ENCODE data around the gene MS4A15. TPM values are rescaled to one million over a fixed set of nuclear protein-coding genes. Genes with fewer than 3 reads are reported as not detected.
"Not testable (repeated sequence)": the region's sequence is repeated elsewhere in the genome, so short reads cannot be mapped to it uniquely, and the experiment has no call there.

MS4A15 gene
- total RNA-seq, 1 donor from 2014 or later, result not detected

GRCh38 chr11:60711276-60711675 is 45.4 kb upstream of the MS4A15 start:
- no peak for TF ChIP-seq CTCF (IDR thresholded peaks at IDR 0.05)
- TF ChIP-seq EZH2phosphoT487 (IDR thresholded peaks at IDR 0.05), result no peak
- TF ChIP-seq EZH2 (IDR thresholded peaks at IDR 0.05), result no peak
- H3K4me3 ChIP-seq, result no peak overlapping the region
- no peaks in the 10 kb centered on the region for H3F3A ChIP-seq (ENCODE audit: low read depth)
- no peak overlapping the region for H3K9ac ChIP-seq
- H3K27me3 ChIP-seq, result no peaks in the 10 kb centered on the region
- no peaks in the 10 kb centered on the region for H3K36me3 ChIP-seq
- H3K27ac ChIP-seq, result no peak overlapping the region
- no peak for DNase-seq (ENCODE audit: low spot score)
- H3K4me3 Mint-ChIP-seq, result no peak overlapping the region
- H3K27me3 Mint-ChIP-seq (ENCODE audit: insufficient read depth, low read depth), result peaks cover 7% of the 10 kb centered on the region
- peaks cover 3% of the 10 kb centered on the region for H3K4me1 Mint-ChIP-seq
- no peaks in the 10 kb centered on the region for H3K4me1 ChIP-seq
- peaks cover 2% of the 10 kb centered on the region for H3K9me3 Mint-ChIP-seq
- no peak overlapping the region for H2AFZ ChIP-seq (replicated peaks)
- no peak overlapping the region for H3K27ac Mint-ChIP-seq
- no peak overlapping the region for H3K4me2 ChIP-seq
- no peaks in the 10 kb centered on the region for H3K79me2 ChIP-seq (ENCODE audit: low read depth)
- H4K20me1 ChIP-seq (ENCODE audit: low read depth), result no peaks in the 10 kb centered on the region
- H3K36me3 Mint-ChIP-seq, result no peaks in the 10 kb centered on the region
- H3K9me3 ChIP-seq (ENCODE audit: low read depth), result no peaks in the 10 kb centered on the region

GRCh38 chr11:60713423-60713822 is 43.2 kb upstream of the MS4A15 start:
- H3K79me2 ChIP-seq (ENCODE audit: low read depth); H3K9me3 ChIP-seq (ENCODE audit: low read depth); H3K4me1 Mint-ChIP-seq; H3K4me3 Mint-ChIP-seq; H3K4me3 ChIP-seq; H3K27ac Mint-ChIP-seq; H2AFZ ChIP-seq (replicated peaks); H3K4me1 ChIP-seq; DNase-seq (ENCODE audit: low spot score); H4K20me1 ChIP-seq (ENCODE audit: low read depth); H3F3A ChIP-seq (ENCODE audit: low read depth); H3K9ac ChIP-seq; H3K4me2 ChIP-seq; H3K9me3 Mint-ChIP-seq; H3K27me3 ChIP-seq; H3K27ac ChIP-seq; H3K36me3 Mint-ChIP-seq; H3K36me3 ChIP-seq: not testable (repeated sequence)
- H3K27me3 Mint-ChIP-seq (ENCODE audit: insufficient read depth, low read depth), result peaks cover 13% of the 10 kb centered on the region

GRCh38 chr11:60717956-60718355 is 38.7 kb upstream of the MS4A15 start:
- Histone ChIP-seq H3F3A (ENCODE audit: low read depth) (no peaks in the 10 kb centered on the region), H3K9ac (no peak overlapping the region), H3K36me3 (no peaks in the 10 kb centered on the region), H3K4me1 (no peaks in the 10 kb centered on the region), H3K27ac (no peak overlapping the region), H4K20me1 (ENCODE audit: low read depth) (no peaks in the 10 kb centered on the region), H2AFZ (replicated peaks) (no peak overlapping the region), H3K9me3 (ENCODE audit: low read depth) (no peaks in the 10 kb centered on the region), H3K27me3 (no peaks in the 10 kb centered on the region), H3K79me2 (ENCODE audit: low read depth) (no peaks in the 10 kb centered on the region), H3K4me3 (no peak overlapping the region), H3K4me2 (no peak overlapping the region)
- no peak for DNase-seq (ENCODE audit: low spot score)
- peaks cover 6% of the 10 kb centered on the region for H3K4me1 Mint-ChIP-seq
- TF ChIP-seq EZH2 (IDR thresholded peaks at IDR 0.05) (no peak), EZH2phosphoT487 (IDR thresholded peaks at IDR 0.05) (no peak), CTCF (IDR thresholded peaks at IDR 0.05) (no peak)
- H3K27me3 Mint-ChIP-seq (ENCODE audit: insufficient read depth, low read depth), result peaks cover 11% of the 10 kb centered on the region
- H3K4me3 Mint-ChIP-seq, result no peak overlapping the region
- no peak overlapping the region for H3K27ac Mint-ChIP-seq
- H3K36me3 Mint-ChIP-seq, result no peaks in the 10 kb centered on the region
- peaks cover 4% of the 10 kb centered on the region for H3K9me3 Mint-ChIP-seq

- H3K4me1 ChIP-seq, result no peaks in the 10 kb centered on the region
- no peaks in the 10 kb centered on the region for H3K79me2 ChIP-seq (ENCODE audit: low read depth)
- no peaks in the 10 kb centered on the region for H4K20me1 ChIP-seq (ENCODE audit: low read depth)
- DNase-seq (ENCODE audit: low spot score), result no peak
- H3F3A ChIP-seq (ENCODE audit: low read depth), result no peaks in the 10 kb centered on the region
- H3K4me2 ChIP-seq, result no peak overlapping the region
- TF ChIP-seq EZH2 (IDR thresholded peaks at IDR 0.05) (no peak), CTCF (IDR thresholded peaks at IDR 0.05) (no peak), EZH2phosphoT487 (IDR thresholded peaks at IDR 0.05) (no peak)
- H3K36me3 ChIP-seq, result no peaks in the 10 kb centered on the region
- H3K4me1 Mint-ChIP-seq, result peaks cover 6% of the 10 kb centered on the region
- H3K27me3 Mint-ChIP-seq (ENCODE audit: insufficient read depth, low read depth), result peaks cover 11% of the 10 kb centered on the region
- H3K9me3 Mint-ChIP-seq, result peaks cover 4% of the 10 kb centered on the region
- no peak overlapping the region for H3K27ac ChIP-seq
- no peak overlapping the region for H2AFZ ChIP-seq (replicated peaks)
- H3K27ac Mint-ChIP-seq, result no peak overlapping the region
- no peak overlapping the region for H3K4me3 Mint-ChIP-seq
- H3K9me3 ChIP-seq (ENCODE audit: low read depth), result no peaks in the 10 kb centered on the region
- no peaks in the 10 kb centered on the region for H3K36me3 Mint-ChIP-seq
- no peaks in the 10 kb centered on the region for H3K27me3 ChIP-seq
- no peak overlapping the region for H3K9ac ChIP-seq
- H3K4me3 ChIP-seq, result no peak overlapping the region
These were observed 37.9 kb upstream of the MS4A15 start for GRCh38 chr11:60718524-60719316.
